Measurements from ENCODE around the gene CD99.
"Not testable (repeated sequence)": the region's sequence is repeated elsewhere in the genome, so short reads cannot be mapped to it uniquely, and the experiment has no call there.

The CD99 gene

GRCh38 chrX:2766906-2767305, 75.8 kb downstream of the CD99 start:
- in situ Hi-C loops (cut with HindIII; ENCODE audit: low sequenced_read_pairs) = no loop called here

GRCh38 chrX:2767631-2768455, 76.7 kb downstream of the CD99 start:
- in situ Hi-C loops (cut with HindIII; ENCODE audit: low sequenced_read_pairs) = no loop called here

- in situ Hi-C loops (cut with HindIII; ENCODE audit: low sequenced_read_pairs) = no loop called here
Measured at GRCh38 chrX:2769615-2770014, 78.5 kb downstream of the CD99 start.

- in situ Hi-C loops (cut with HindIII; ENCODE audit: low sequenced_read_pairs) = not testable (repeated sequence)
Measured at GRCh38 chrX:2773166-2774055, 82.3 kb downstream of the CD99 start.

- in situ Hi-C loops (cut with HindIII; ENCODE audit: low sequenced_read_pairs) = no loop called here
Measured at GRCh38 chrX:2774057-2774456, 83.0 kb downstream of the CD99 start.

GRCh38 chrX:2774776-2775175, 83.7 kb downstream of the CD99 start:
- in situ Hi-C loops (cut with HindIII; ENCODE audit: low sequenced_read_pairs) = no loop called here

- in situ Hi-C loops (cut with HindIII; ENCODE audit: low sequenced_read_pairs) = not testable (repeated sequence)
Measured at GRCh38 chrX:2780472-2781225, 89.6 kb downstream of the CD99 start.

- in situ Hi-C loops (cut with HindIII; ENCODE audit: low sequenced_read_pairs) = no loop called here
Measured at GRCh38 chrX:2781226-2781571, 90.1 kb downstream of the CD99 start.

GRCh38 chrX:2781698-2782097, 90.6 kb downstream of the CD99 start:
- in situ Hi-C loops (cut with HindIII; ENCODE audit: low sequenced_read_pairs) = no loop called here

GRCh38 chrX:2782171-2782570, 91.1 kb downstream of the CD99 start:
- in situ Hi-C loops (cut with HindIII; ENCODE audit: low sequenced_read_pairs) = no loop called here

GRCh38 chrX:2782778-2783177, 91.7 kb downstream of the CD99 start:
- in situ Hi-C loops (cut with HindIII; ENCODE audit: low sequenced_read_pairs) = no loop called here

GRCh38 chrX:2784026-2784425, 92.9 kb downstream of the CD99 start:
- in situ Hi-C loops (cut with HindIII; ENCODE audit: low sequenced_read_pairs) = no loop called here

- in situ Hi-C loops (cut with HindIII; ENCODE audit: low sequenced_read_pairs) = no loop called here
Measured at GRCh38 chrX:2785538-2785937, 94.4 kb downstream of the CD99 start.

- in situ Hi-C loops (cut with HindIII; ENCODE audit: low sequenced_read_pairs) = no loop called here
Measured at GRCh38 chrX:2788980-2789379, 97.9 kb downstream of the CD99 start.

GRCh38 chrX:2789569-2789968, 98.5 kb downstream of the CD99 start:
- in situ Hi-C loops (cut with HindIII; ENCODE audit: low sequenced_read_pairs) = no loop called here

Measured in endothelial cell of hepatic sinusoid (primary cell).